Heart left ventricle (tissue), 13 donors: ENCODE measurements around the gene GLB1L2.

ENCODE experiments used
- CTCF ChIP-seq, 12 donors: fragments of 200-600 bp; sonication (generic) in 4 of 12; IDR thresholded peaks; one replicate each; pipeline versions ENCODE4 v1.5.0 to v1.8.0; 2018 to 2022; ENCODE audit warnings: antibody characterized with exemption in 12 of 12, mild to moderate bottlenecking in 5 of 12
- POLR2A ChIP-seq, 2 donors: fragments of 450-650 bp; IDR thresholded peaks; one replicate each; pipeline ENCODE4 v1.6.1; 2017; ENCODE audit warnings: antibody characterized with exemption in 2 of 2, mild to moderate bottlenecking in 2 of 2, moderate library complexity in 2 of 2
- donor health status: ischemic (EF 13 %, LVEDD 7.1; RV severe dilation, severe dysfunction).
- donor health status: DM: no; HTN: yes; CAD: no.
- donor health status: DM: no; HTN: no; CAD: no.
- donor health status: ischemic (EF 25% LVEDD 6.9; RV normal size, moderate dysfunction).
- donor health status: ischemic (EF 25% LVEDD 5.7; RV mildly dilated, moderate dysfunction).
- donor health status: ischemic (EF 35%, LVEDD 5.7; RV mildly dilated, moderate dysfunction).
- donor health status: nonischemic (EF 11% LVEDD 7.7; RV severe dilation, severe dysfunction).
- donor health status: DM: yes; HTN: yes; CAD: no.
- donor health status: PGD.
- donor health status: ischemic (EF 29% LVEDD 5.4; RV normal size, mild dysfunction).
- donor health status: nonischemic (EF 23%, LVEDD 6.1; RV moderate dilation, normal function).

GRCh38 chr11:134409552-134410429 lies 78.0 kb downstream of the GLB1L2 start:
- TF ChIP-seq CTCF (IDR thresholded peaks at IDR 0.05) (no peak), POLR2A (IDR thresholded peaks at IDR 0.05) (no peak)
